GM12891 (cell line): ENCODE measurements around the gene PNPLA7.

ENCODE experiments used
- PAX5 ChIP-seq: IDR thresholded peaks from 2 replicates; pipeline ENCODE4 v1.6.1; 2011; ENCODE audit warnings: low read length, moderate library complexity, mild to moderate bottlenecking; ENCODE audit not compliant: insufficient read depth, severe bottlenecking
- POLR2A ChIP-seq: IDR thresholded peaks from 2 replicates; pipeline ENCODE4 v1.6.1; 2011; ENCODE audit warnings: low read depth, low read length, control low read depth
- POLR2AphosphoS5 ChIP-seq: IDR thresholded peaks from 2 replicates; pipeline ENCODE4 v1.6.1; 2011; ENCODE audit warnings: low read depth, low read length, control low read depth
- POU2F2 ChIP-seq: IDR thresholded peaks from 2 replicates; pipeline ENCODE4 v1.6.1; 2011; ENCODE audit warnings: low read depth, mild to moderate bottlenecking, control low read depth, low read length, moderate library complexity
- SPI1 ChIP-seq: IDR thresholded peaks from 2 replicates; pipeline ENCODE4 v1.6.1; 2011; ENCODE audit warnings: low read depth, low read length, control low read depth
- TAF1 ChIP-seq: IDR thresholded peaks from 2 replicates; pipeline ENCODE4 v1.6.1; 2011; ENCODE audit warnings: low read depth, low read length, control low read depth

GRCh38 chr9:137494550-137495351 is 55.5 kb downstream of the PNPLA7 start:
- TF ChIP-seq POLR2AphosphoS5 (no peak), TAF1 (no peak), SPI1 (no peak), POLR2A (no peak), POU2F2 (no peak), PAX5 (no peak)
